ENCODE results near the gene TEDC2. TPM values are rescaled to one million over a fixed set of nuclear protein-coding genes. Genes with fewer than 3 reads are reported as not detected.

Gene TEDC2
- total RNA-seq, 4 donors from 2014 or later, result 1.4 to 2.3 TPM; not detected in 2

DNA sequence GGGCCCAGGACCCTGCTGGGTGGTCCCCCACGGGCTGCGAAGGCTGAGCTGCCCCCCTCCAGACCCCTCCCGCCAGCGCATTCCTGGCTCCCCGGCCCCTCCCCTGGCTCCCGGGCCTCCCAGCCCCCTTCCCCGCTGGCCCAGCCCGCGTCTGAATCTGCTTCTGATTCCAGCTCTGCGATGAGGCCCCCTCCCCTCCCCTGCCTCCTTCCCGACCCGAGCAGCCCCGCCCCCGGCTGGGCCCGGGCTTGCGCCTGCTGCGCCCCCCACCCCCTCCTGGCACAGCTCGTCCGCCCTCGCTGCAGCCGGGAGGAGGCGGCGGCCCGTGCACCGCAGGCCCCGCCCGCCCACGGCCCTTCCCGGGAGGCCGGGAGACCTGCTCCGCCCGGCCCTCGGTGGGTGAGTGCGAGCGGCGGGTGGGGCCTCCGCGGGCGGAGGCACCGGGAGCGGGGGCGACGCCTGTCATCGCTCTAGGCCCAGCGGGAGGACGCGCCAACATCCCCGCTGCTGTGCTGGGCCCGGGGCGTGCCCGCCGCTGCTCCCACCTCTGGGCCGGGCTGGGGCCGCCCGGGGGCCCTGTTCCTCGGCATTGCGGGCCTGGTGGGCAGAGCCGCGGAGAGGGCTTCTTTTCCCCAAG lies 11.2 kb downstream of the TEDC2 start, which contains the start of gene NTN3:
NTN3 (plus strand) TSS at position 282 of the 637 bp plus-strand sequence. CDS start 405 bp downstream, outside the sequence.
- Histone ChIP-seq H3K4me1 (peaks cover 16 to 61% (median 51%) of the 10 kb centered on the region in 4 donors), H3K4me3 (peak within 1 kb of the TSS in 2 of 4 donors; percentile 21 to 22), H3K27me3 (peaks cover 66% of the 10 kb centered on the region), H3K36me3 (no peaks in the 10 kb centered on the region), H3K27ac (no peak within 1 kb of the TSS), H3K9me3 (no peaks in the 10 kb centered on the region)
- WGBS, 2 donors (ENCODE audit: low coverage in 1 of 2), result 5% methylated on average over 23 of the region's 59 CpGs; no CpG with 5 or more reads in 1 of the 2 donors
- DNase-seq, result no peak
- in situ Hi-C loops (cut with MboI; ENCODE audit: low pct_ligation_motif_present in 1 of 4, low pct_unique_long_range_greater_than_20kb in 1 of 4, low sequenced_read_pairs in 3 of 4), result no loop called here
- TF ChIP-seq POLR2AphosphoS5 (IDR thresholded peaks at IDR 0.05) (no peak), EP300 (IDR thresholded peaks at IDR 0.05; ENCODE audit: low read depth) (no peak), POLR2A (IDR thresholded peaks at IDR 0.05) (no peak)
- TF ChIP-seq, protein P1, sequence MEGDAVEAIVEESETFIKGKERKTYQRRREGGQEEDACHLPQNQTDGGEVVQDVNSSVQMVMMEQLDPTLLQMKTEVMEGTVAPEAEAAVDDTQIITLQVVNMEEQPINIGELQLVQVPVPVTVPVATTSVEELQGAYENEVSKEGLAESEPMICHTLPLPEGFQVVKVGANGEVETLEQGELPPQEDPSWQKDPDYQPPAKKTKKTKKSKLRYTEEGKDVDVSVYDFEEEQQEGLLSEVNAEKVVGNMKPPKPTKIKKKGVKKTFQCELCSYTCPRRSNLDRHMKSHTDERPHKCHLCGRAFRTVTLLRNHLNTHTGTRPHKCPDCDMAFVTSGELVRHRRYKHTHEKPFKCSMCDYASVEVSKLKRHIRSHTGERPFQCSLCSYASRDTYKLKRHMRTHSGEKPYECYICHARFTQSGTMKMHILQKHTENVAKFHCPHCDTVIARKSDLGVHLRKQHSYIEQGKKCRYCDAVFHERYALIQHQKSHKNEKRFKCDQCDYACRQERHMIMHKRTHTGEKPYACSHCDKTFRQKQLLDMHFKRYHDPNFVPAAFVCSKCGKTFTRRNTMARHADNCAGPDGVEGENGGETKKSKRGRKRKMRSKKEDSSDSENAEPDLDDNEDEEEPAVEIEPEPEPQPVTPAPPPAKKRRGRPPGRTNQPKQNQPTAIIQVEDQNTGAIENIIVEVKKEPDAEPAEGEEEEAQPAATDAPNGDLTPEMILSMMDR (IDR thresholded peaks at IDR 0.05), result no peak
- intact Hi-C loops (cut with DNase I; ENCODE audit: low total_unique reads), result no loop called here

DNA sequence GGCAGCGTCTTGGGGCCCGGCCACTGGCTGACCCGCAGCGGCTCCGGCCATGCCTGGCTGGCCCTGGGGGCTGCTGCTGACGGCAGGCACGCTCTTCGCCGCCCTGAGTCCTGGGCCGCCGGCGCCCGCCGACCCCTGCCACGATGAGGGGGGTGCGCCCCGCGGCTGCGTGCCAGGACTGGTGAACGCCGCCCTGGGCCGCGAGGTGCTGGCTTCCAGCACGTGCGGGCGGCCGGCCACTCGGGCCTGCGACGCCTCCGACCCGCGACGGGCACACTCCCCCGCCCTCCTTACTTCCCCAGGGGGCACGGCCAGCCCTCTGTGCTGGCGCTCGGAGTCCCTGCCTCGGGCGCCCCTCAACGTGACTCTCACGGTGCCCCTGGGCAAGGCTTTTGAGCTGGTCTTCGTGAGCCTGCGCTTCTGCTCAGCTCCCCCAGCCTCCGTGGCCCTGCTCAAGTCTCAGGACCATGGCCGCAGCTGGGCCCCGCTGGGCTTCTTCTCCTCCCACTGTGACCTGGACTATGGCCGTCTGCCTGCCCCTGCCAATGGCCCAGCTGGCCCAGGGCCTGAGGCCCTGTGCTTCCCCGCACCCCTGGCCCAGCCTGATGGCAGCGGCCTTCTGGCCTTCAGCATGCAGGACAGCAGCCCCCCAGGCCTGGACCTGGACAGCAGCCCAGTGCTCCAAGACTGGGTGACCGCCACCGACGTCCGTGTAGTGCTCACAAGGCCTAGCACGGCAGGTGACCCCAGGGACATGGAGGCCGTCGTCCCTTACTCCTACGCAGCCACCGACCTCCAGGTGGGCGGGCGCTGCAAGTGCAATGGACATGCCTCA lies 12.0 kb downstream of the TEDC2 start:
- H3K27ac ChIP-seq, result no peak overlapping the region
- H3K9me3 ChIP-seq, result no peaks in the 10 kb centered on the region
- no peak for TF ChIP-seq POLR2AphosphoS5 (IDR thresholded peaks at IDR 0.05)
- TF ChIP-seq EP300 (IDR thresholded peaks at IDR 0.05; ENCODE audit: low read depth), result no peak
- TF ChIP-seq, protein P1 (IDR thresholded peaks at IDR 0.05), result no peak
- no peak for TF ChIP-seq POLR2A (IDR thresholded peaks at IDR 0.05)
- 53% methylated on average over 27 of the region's 61 CpGs; no CpG with 5 or more reads in 1 of the 2 donors for WGBS, 2 donors (ENCODE audit: low coverage in 1 of 2)
- peaks cover 17 to 62% (median 53%) of the 10 kb centered on the region in 4 donors for H3K4me1 ChIP-seq
- H3K27me3 ChIP-seq, result peaks cover 66% of the 10 kb centered on the region
- DNase-seq, result no peak
- peak overlapping the region in 2 of 4 donors; percentile 21 to 22 for H3K4me3 ChIP-seq
- in situ Hi-C loops (cut with MboI; ENCODE audit: low pct_ligation_motif_present in 1 of 4, low pct_unique_long_range_greater_than_20kb in 1 of 4, low sequenced_read_pairs in 3 of 4), result no loop called here
- intact Hi-C loops (cut with DNase I; ENCODE audit: low total_unique reads), result no loop called here
- no peaks in the 10 kb centered on the region for H3K36me3 ChIP-seq

DNA sequence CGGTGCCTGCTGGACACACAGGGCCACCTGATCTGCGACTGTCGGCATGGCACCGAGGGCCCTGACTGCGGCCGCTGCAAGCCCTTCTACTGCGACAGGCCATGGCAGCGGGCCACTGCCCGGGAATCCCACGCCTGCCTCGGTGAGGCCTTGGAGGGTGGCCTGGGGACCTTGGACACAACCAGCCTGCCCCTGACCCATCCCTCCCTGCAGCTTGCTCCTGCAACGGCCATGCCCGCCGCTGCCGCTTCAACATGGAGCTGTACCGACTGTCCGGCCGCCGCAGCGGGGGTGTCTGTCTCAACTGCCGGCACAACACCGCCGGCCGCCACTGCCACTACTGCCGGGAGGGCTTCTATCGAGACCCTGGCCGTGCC lies 12.6 kb downstream of the TEDC2 start:
- H3K4me3 ChIP-seq, result no peak overlapping the region
- H3K36me3 ChIP-seq, result no peaks in the 10 kb centered on the region
- in situ Hi-C loops (cut with MboI; ENCODE audit: low pct_ligation_motif_present in 1 of 4, low pct_unique_long_range_greater_than_20kb in 1 of 4, low sequenced_read_pairs in 3 of 4), result no loop called here
- no peak for DNase-seq
- peaks cover 17 to 59% (median 51%) of the 10 kb centered on the region in 4 donors for H3K4me1 ChIP-seq
- no peak overlapping the region for H3K27ac ChIP-seq
- intact Hi-C loops (cut with DNase I; ENCODE audit: low total_unique reads), result no loop called here
- no peaks in the 10 kb centered on the region for H3K9me3 ChIP-seq
- WGBS, 2 donors (ENCODE audit: low coverage in 1 of 2), result 96 to 100% methylated on average over 2 to 13 of the region's 27 CpGs
- peaks cover 62% of the 10 kb centered on the region for H3K27me3 ChIP-seq
- no peak for TF ChIP-seq POLR2A (IDR thresholded peaks at IDR 0.05)
- TF ChIP-seq POLR2AphosphoS5 (IDR thresholded peaks at IDR 0.05), result no peak
- no peak for TF ChIP-seq EP300 (IDR thresholded peaks at IDR 0.05; ENCODE audit: low read depth)
- TF ChIP-seq, protein P1 (IDR thresholded peaks at IDR 0.05), result no peak

DNA sequence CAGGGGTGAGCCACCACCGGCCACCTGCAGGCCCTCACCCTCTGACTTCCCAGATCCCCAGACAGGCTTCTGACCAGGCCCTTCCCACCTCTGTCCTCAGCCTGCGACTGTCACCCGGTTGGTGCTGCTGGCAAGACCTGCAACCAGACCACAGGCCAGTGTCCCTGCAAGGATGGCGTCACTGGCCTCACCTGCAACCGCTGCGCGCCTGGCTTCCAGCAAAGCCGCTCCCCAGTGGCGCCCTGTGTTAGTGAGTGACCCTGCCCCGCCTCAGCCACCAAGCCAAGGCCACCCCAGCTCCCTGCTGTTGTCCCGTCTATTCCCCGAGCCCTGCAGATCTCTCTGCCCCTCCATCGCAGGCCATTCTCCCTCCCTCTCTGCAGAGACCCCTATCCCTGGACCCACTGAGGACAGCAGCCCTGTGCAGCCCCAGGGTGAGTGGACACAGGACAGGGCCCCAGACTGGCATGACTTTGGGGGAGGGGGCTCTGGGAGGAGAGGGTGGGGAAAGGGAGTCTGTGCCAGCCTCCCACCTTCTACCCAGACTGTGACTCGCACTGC lies 13.1 kb downstream of the TEDC2 start:
- in situ Hi-C loops (cut with MboI; ENCODE audit: low pct_ligation_motif_present in 1 of 4, low pct_unique_long_range_greater_than_20kb in 1 of 4, low sequenced_read_pairs in 3 of 4) (no loop called here), intact Hi-C loops (cut with DNase I; ENCODE audit: low total_unique reads) (no loop called here)
- Histone ChIP-seq H3K4me1 (peaks cover 17 to 55% (median 47%) of the 10 kb centered on the region in 4 donors), H3K27ac (no peak overlapping the region), H3K9me3 (no peaks in the 10 kb centered on the region), H3K36me3 (no peaks in the 10 kb centered on the region), H3K27me3 (peaks cover 57% of the 10 kb centered on the region), H3K4me3 (no peak overlapping the region)
- TF ChIP-seq, protein P1 (IDR thresholded peaks at IDR 0.05), result no peak
- TF ChIP-seq POLR2AphosphoS5 (IDR thresholded peaks at IDR 0.05), result no peak
- TF ChIP-seq POLR2A (IDR thresholded peaks at IDR 0.05), result no peak
- TF ChIP-seq EP300 (IDR thresholded peaks at IDR 0.05; ENCODE audit: low read depth), result no peak
- 60% methylated on average over 10 of the region's 14 CpGs; no CpG with 5 or more reads in 1 of the 2 donors for WGBS, 2 donors (ENCODE audit: low coverage in 1 of 2)
- no peak for DNase-seq

Data from transverse colon (tissue), 4 donors.